Karpas-422 (cell line): Measurements from ENCODE around the gene UBFD1. TPM values are rescaled to one million over a fixed set of nuclear protein-coding genes. Genes with fewer than 3 reads are reported as not detected.
A peak's percentile ranks its signal among the peaks of the same experiment; 100 is the strongest.

Source experiments
- DNase-seq: peaks from one replicate; pipeline ENCODE4 v3.0.0-alpha.2; 2015
- H2AFZ ChIP-seq: fragments of 200-600 bp; sonication (generic); 2 replicates; pipeline ENCODE4 v1.6.1; 2014; ENCODE audit warnings: antibody characterized with exemption, low read length, mixed read lengths
- H3K27ac ChIP-seq: fragments of 200-600 bp; sonication (generic); 2 replicates; pipeline ENCODE4 v1.5.1; 2014; ENCODE audit warnings: mild to moderate bottlenecking, low read length, moderate library complexity
- H3K27me3 ChIP-seq: fragments of 200-600 bp; sonication (generic); 2 replicates; pipeline ENCODE4 v1.6.1; 2014; ENCODE audit warnings: low read length, mixed read lengths
- H3K36me3 ChIP-seq: fragments of 200-600 bp; sonication (generic); 2 replicates; pipeline ENCODE4 v1.6.1; 2014; ENCODE audit warnings: low read length, mixed read lengths; ENCODE audit not compliant: insufficient read depth
- H3K4me1 ChIP-seq: fragments of 200-600 bp; sonication (generic); 2 replicates; pipeline ENCODE4 v1.6.1; 2014; ENCODE audit warnings: mild to moderate bottlenecking, low read length, mixed read lengths
- H3K4me2 ChIP-seq: fragments of 200-600 bp; sonication (generic); 2 replicates; pipeline ENCODE4 v1.6.1; 2014; ENCODE audit warnings: low read length, low read depth, mild to moderate bottlenecking; ENCODE audit not compliant: poor library complexity, severe bottlenecking
- H3K4me3 ChIP-seq: fragments of 200-600 bp; sonication (generic); 2 replicates; pipeline ENCODE4 v1.5.1; 2014; ENCODE audit warnings: mild to moderate bottlenecking, antibody characterized with exemption, low read length, mixed read lengths
- H3K79me2 ChIP-seq: fragments of 200-600 bp; sonication (generic); 2 replicates; pipeline ENCODE4 v1.6.1; 2014; ENCODE audit warnings: mild to moderate bottlenecking, low read length, mixed read lengths
- H3K9ac ChIP-seq: fragments of 200-600 bp; sonication (generic); 2 replicates; pipeline ENCODE4 v1.6.0; 2014; ENCODE audit warnings: low read length
- H3K9me2 ChIP-seq: fragments of 200-600 bp; sonication (generic), shearing (Covaris generic); replicated peaks from 2 replicates; pipeline ENCODE4 v1.6.0; 2014; ENCODE audit warnings: mild to moderate bottlenecking, low read length, moderate library complexity; ENCODE audit not compliant: insufficient read depth
- H3K9me3 ChIP-seq: fragments of 300-700, 200-600 bp; sonication (generic); 2 replicates; pipeline ENCODE4 v1.6.1; 2014; ENCODE audit warnings: low read length, mixed read lengths
- H4K20me1 ChIP-seq: fragments of 200-600 bp; sonication (generic); 2 replicates; pipeline ENCODE4 v1.6.1; 2014; ENCODE audit warnings: mild to moderate bottlenecking, antibody characterized with exemption, low read length, low read depth; ENCODE audit not compliant: insufficient read depth
- total RNA-seq: library from RNA; depleted of rRNA; stranded (reverse); fragments of >200 nt; shearing (Covaris generic); gene quantifications from 2 replicates; pipeline ENCODE4 v1.2.3, GENCODE V29; 2014; ENCODE audit warnings: low replicate concordance

UBFD1 gene
- total RNA-seq, 1 experiment from 2014 or later: 43.1 TPM

DNA sequence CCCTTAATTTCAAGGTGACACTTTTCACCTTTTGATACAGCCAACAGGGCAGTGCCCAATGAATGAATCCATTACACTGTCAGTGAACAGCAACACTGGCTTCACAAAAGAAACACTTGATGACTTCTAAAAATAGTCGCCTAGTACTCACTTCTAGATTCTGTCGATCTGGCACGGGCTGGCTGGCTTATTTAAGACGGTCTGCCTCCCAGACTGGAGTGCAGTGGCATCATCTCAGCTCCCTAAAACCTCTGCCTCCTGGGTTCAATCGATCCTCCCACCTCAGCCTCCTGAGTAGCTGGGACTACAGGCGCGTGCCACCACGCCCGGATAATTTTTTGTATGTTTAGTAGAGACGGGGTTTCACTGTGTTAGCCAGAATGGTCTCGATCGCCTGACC, 36.7 kb downstream of the UBFD1 start:
- H3K79me2 ChIP-seq: peaks cover 67% of the 10 kb centered on the region
- H3K4me3 ChIP-seq: no peak overlapping the region; the same call in 1 of the 2 replicates
- no peak overlapping the region for H2AFZ ChIP-seq
- H3K36me3 ChIP-seq: peaks cover 37% of the 10 kb centered on the region; the same call in 1 of the 2 replicates
- peaks cover 58% of the 10 kb centered on the region for H4K20me1 ChIP-seq
- H3K27ac ChIP-seq: no peak overlapping the region
- no peaks in the 10 kb centered on the region for H3K27me3 ChIP-seq
- no peaks in the 10 kb centered on the region for H3K9me2 ChIP-seq
- H3K9me3 ChIP-seq: no peaks in the 10 kb centered on the region
- no peak for DNase-seq
- H3K9ac ChIP-seq: no peak overlapping the region
- no peak overlapping the region for H3K4me2 ChIP-seq
- peaks cover 23% of the 10 kb centered on the region for H3K4me1 ChIP-seq

DNA sequence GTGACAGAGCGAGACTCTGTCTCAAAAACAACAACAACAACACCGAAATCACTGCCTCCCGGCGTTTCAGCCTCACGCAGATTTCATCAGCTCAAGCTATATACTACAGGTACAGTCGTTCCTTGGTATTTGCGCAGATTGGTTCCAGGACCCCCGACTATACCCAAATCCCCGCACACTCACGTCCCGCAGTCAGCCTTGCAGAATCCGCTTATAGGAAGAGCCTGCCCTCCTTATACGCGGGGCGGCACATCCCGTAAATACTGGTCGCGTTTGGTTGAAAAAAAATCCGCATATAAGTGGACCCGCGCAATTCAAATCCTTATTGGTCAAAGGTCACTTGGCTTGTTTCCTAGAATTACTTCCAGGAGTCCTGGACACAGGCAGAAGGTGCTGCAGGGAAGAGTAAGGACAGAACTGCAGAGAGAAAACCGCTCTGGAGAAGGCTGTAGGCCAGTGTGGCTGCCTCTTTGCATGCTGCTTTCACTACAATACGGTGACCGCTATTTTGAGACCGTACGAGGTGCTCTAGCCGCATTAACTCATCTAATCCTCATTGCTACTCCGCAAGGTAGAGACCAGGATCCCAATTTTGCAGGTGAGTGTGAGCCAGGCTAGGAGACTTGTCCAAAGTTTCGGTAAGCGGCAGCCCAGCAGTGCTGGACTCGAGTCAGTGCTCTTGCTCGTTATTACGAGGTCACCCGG, 37.9 kb downstream of the UBFD1 start:
- H3K9ac ChIP-seq: peak overlapping the region; percentile 99
- H3K4me2 ChIP-seq: peak overlapping the region; percentile 83
- peak overlapping the region; percentile 72 for H3K27ac ChIP-seq
- peak; percentile 50 for DNase-seq
- no peaks in the 10 kb centered on the region for H3K9me2 ChIP-seq
- H3K9me3 ChIP-seq: no peaks in the 10 kb centered on the region
- peaks cover 27% of the 10 kb centered on the region; the same call in 1 of the 2 replicates for H3K36me3 ChIP-seq
- peaks cover 55% of the 10 kb centered on the region for H3K79me2 ChIP-seq
- no peaks in the 10 kb centered on the region for H3K27me3 ChIP-seq
- peak overlapping the region; percentile 88 for H2AFZ ChIP-seq
- H4K20me1 ChIP-seq: peaks cover 46% of the 10 kb centered on the region
- peaks cover 23% of the 10 kb centered on the region for H3K4me1 ChIP-seq
- peak overlapping the region; percentile 100 for H3K4me3 ChIP-seq

DNA sequence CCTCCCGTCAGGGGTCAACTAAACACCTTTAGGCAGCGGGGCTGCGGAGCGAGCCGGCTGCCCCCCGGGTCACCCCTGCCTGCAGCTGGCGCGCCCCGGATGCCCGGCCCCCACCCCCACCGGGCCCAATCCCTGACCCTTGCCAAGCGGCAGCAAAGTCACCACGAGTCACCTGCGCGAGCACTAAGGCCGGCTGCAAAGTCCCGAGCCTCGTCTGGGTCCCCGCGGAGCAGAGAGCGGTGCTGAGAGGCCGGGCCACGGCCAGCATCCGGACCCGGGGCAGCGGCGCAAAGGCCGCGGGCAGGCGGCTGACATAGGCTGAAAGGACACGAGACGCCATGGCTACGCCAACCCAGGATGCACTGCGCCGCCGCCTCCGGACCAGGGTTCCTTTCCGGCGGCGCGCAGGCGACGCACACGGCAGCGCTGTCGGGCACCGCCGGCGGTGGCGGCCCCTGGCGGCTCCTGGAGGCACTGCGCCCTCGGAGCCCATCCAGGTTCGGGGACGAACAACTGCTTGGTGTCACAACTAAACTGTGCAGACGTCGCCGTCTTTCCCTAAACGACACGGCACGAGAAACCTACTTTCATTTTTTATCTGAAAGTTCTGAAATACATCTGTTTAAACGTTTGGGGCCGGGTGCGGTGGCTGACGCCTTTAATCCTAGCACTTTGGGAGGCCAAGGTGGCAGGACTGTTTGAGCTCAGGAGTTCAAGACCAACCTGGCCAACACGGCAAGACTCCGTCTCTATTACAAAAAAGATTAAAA, 38.6 kb downstream of the UBFD1 start, which contains the start of gene NDUFAB1:
NDUFAB1 (minus strand) TSS at position 366 of the 770 bp plus-strand sequence; CDS start at position 340, 26 bp downstream.
- H3K36me3 ChIP-seq: peaks cover 20% of the 10 kb centered on the region; the same call in 1 of the 2 replicates
- peak within 1 kb of the TSS; percentile 100 for H3K4me3 ChIP-seq
- DNase-seq: peak; percentile 96
- H2AFZ ChIP-seq: peak within 1 kb of the TSS; percentile 95
- H3K9ac ChIP-seq: peak within 1 kb of the TSS; percentile 99
- H3K9me2 ChIP-seq: no peaks in the 10 kb centered on the region
- peaks cover 23% of the 10 kb centered on the region for H3K4me1 ChIP-seq
- no peaks in the 10 kb centered on the region for H3K9me3 ChIP-seq
- H3K27ac ChIP-seq: peak within 1 kb of the TSS; percentile 72
- no peaks in the 10 kb centered on the region for H3K27me3 ChIP-seq
- H4K20me1 ChIP-seq: peaks cover 42% of the 10 kb centered on the region
- peak within 1 kb of the TSS; percentile 83 for H3K4me2 ChIP-seq
- H3K79me2 ChIP-seq: peaks cover 48% of the 10 kb centered on the region

DNA sequence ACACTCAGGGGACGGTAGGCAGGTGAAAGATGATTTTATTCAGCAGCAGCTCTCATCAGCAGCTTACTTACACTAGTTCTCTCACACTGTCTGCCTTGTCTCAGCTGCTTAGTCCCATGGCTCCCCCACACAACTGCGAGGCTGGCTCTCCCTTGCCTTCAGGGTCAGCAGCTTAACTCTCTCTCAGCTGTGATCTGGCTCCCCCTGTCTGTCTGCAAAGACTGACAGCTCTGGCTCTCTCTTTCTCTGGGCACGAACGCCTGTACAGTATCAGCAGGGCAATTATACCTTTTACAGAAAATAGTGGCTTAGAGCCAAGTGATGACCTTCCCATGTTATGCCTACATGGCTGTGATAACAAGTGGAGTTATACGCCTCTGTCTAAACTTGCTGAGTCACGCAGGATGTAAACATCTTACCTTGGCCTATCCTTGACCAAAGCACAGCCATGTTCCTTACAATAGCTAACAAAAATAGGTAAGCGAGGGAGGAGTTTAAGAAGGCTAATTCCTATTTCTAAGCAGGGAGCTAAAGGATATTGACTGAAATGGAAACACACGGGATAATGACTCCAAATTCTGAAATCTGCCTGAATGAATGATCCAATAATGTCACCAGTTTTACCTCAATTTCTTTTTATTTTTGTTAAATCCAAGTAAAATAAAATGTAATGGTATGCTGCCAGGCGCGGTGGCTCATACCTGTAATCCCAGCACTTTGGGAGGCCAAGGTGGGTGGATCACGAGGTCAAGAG, 39.7 kb downstream of the UBFD1 start:
- Histone ChIP-seq H3K9ac (peak overlapping the region; percentile 67), H3K27ac (peak overlapping the region; percentile 41; the same call in 1 of the 2 replicates), H2AFZ (no peak overlapping the region), H3K36me3 (peaks cover 11% of the 10 kb centered on the region; the same call in 1 of the 2 replicates), H3K27me3 (no peaks in the 10 kb centered on the region), H3K79me2 (peaks cover 38% of the 10 kb centered on the region), H3K4me3 (peak overlapping the region; percentile 29; the same call in 1 of the 2 replicates), H4K20me1 (peaks cover 34% of the 10 kb centered on the region), H3K9me3 (no peaks in the 10 kb centered on the region), H3K4me2 (peak overlapping the region; percentile 83), H3K9me2 (no peaks in the 10 kb centered on the region), H3K4me1 (peaks cover 23% of the 10 kb centered on the region)
- peak; percentile 85 for DNase-seq

DNA sequence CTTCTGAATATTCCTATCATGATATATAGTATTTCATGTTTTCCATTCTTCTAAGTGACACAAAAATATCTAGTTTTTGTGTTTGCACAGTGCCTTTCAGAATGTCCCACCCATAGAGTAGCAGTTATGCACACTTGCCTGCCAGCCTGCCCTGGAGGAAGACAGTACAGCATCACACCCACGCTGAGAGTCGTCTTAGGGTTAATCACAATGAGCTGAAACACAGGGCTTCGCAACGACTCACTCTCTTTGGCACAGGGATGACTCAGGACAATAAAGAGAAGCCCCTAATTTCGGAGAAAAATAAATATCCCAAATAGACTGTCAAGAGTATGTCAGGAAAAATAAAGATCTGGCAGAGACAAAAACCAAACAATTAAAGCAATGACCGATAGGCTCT, 50.2 kb downstream of the UBFD1 start:
- no peaks in the 10 kb centered on the region for H4K20me1 ChIP-seq
- no peak overlapping the region for H3K4me2 ChIP-seq
- H3K79me2 ChIP-seq: no peaks in the 10 kb centered on the region
- H3K36me3 ChIP-seq: peaks cover 7% of the 10 kb centered on the region; the same call in 1 of the 2 replicates
- no peak overlapping the region for H3K9ac ChIP-seq
- DNase-seq: no peak
- H3K4me1 ChIP-seq: no peaks in the 10 kb centered on the region
- H3K27ac ChIP-seq: no peak overlapping the region
- H2AFZ ChIP-seq: no peak overlapping the region
- H3K9me2 ChIP-seq: no peaks in the 10 kb centered on the region
- no peak overlapping the region for H3K4me3 ChIP-seq
- H3K27me3 ChIP-seq: no peaks in the 10 kb centered on the region
- no peaks in the 10 kb centered on the region for H3K9me3 ChIP-seq

DNA sequence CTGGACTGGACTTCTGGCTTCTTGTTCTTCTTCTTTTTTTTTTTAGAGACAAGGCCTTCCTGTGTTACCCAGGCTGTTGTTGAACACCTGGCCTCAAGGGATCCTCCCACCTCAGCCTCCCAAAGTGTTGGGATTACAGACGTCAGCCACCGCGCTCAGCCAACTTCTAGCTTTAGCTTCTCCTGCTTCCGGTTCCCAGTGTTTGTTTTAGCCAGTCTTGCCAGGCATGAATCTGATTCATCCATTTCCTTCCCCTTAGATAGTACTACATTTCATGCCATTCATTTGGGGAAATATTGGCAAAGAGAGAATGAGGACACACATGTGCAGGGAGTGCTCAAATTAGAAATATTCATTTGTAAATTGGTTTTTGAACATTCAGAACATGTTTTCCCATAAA, 50.7 kb downstream of the UBFD1 start:
- Histone ChIP-seq H4K20me1 (no peaks in the 10 kb centered on the region), H2AFZ (no peak overlapping the region), H3K27me3 (no peaks in the 10 kb centered on the region), H3K36me3 (peaks cover 3% of the 10 kb centered on the region; the same call in 1 of the 2 replicates), H3K79me2 (no peaks in the 10 kb centered on the region), H3K4me2 (no peak overlapping the region), H3K27ac (no peak overlapping the region), H3K4me1 (no peaks in the 10 kb centered on the region), H3K9me3 (no peaks in the 10 kb centered on the region), H3K9ac (no peak overlapping the region), H3K9me2 (no peaks in the 10 kb centered on the region), H3K4me3 (no peak overlapping the region)
- no peak for DNase-seq

DNA sequence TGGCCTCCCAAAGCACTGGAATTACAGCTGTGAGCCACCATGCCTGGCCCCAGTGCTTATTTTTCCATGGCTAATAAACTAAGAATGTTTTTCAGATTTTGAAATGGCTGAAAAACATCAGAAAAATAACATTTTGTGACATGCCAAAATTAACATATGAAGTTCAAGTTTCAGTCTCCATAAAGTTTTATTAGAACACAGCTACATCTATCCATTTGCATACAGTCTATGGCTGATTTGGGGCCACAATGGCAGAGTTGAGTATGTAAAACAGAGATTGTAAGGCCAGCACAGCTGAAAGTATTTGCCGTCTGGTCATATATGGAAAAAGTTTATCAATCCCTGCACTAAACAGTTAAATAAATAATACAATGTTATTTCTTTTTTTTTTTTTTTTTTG, 52.4 kb downstream of the UBFD1 start:
- H3K36me3 ChIP-seq: peaks cover 4% of the 10 kb centered on the region; the same call in 1 of the 2 replicates
- no peaks in the 10 kb centered on the region for H3K9me3 ChIP-seq
- no peaks in the 10 kb centered on the region for H4K20me1 ChIP-seq
- H3K9ac ChIP-seq: no peak overlapping the region
- no peaks in the 10 kb centered on the region for H3K9me2 ChIP-seq
- H2AFZ ChIP-seq: no peak overlapping the region
- no peaks in the 10 kb centered on the region for H3K4me1 ChIP-seq
- no peak for DNase-seq
- no peaks in the 10 kb centered on the region for H3K27me3 ChIP-seq
- no peak overlapping the region for H3K4me3 ChIP-seq
- no peak overlapping the region for H3K4me2 ChIP-seq
- H3K27ac ChIP-seq: no peak overlapping the region
- H3K79me2 ChIP-seq: no peaks in the 10 kb centered on the region
